Chondrocyte (in vitro differentiated cells): ENCODE results near the gene KCNAB1. TPM values are rescaled to one million over a fixed set of nuclear protein-coding genes. Genes with fewer than 3 reads are reported as not detected.

Experiments
- DNase-seq: peaks from one replicate; pipeline ENCODE4 v3.0.0; 2021; ENCODE audit warnings: mixed read lengths, low spot score
- H3K27ac Mint-ChIP-seq: one replicate; pipeline ENCODE4 v1.8.0; 2021; ENCODE audit warnings: mild to moderate bottlenecking, moderate library complexity, mixed read lengths; ENCODE audit not compliant: unreplicated experiment
- H3K27me3 Mint-ChIP-seq: 2 replicates; pipeline ENCODE4 v1.8.0; 2021; ENCODE audit warnings: low read depth, mixed read lengths
- H3K36me3 Mint-ChIP-seq: 2 replicates; pipeline ENCODE4 v1.8.0; 2021; ENCODE audit warnings: low read depth, mixed read lengths
- H3K4me1 Mint-ChIP-seq: 2 replicates; pipeline ENCODE4 v1.8.0; 2021; ENCODE audit warnings: low read depth, mild to moderate bottlenecking, mixed read lengths
- H3K4me3 Mint-ChIP-seq: one replicate; pipeline ENCODE4 v1.8.0; 2021; ENCODE audit warnings: mild to moderate bottlenecking, moderate library complexity, mixed read lengths; ENCODE audit not compliant: unreplicated experiment
- H3K9me3 Mint-ChIP-seq: 2 replicates; pipeline ENCODE4 v1.8.0; 2021; ENCODE audit warnings: low read depth, mixed read lengths
- total RNA-seq: library from RNA; stranded (reverse); gene quantifications from 3 replicates; pipeline ENCODE4 v1.2.1, GENCODE V29; 2021
- TF ChIP-seq, protein P1 (sequence below): fragments of 200-600 bp; sonication (generic); IDR thresholded peaks from 2 replicates; pipeline ENCODE4 v1.5.0; 2021; ENCODE audit warnings: antibody characterized with exemption, mild to moderate bottlenecking, moderate library complexity

The KCNAB1 gene
- total RNA-seq, 1 donor from 2014 or later = 3.4 TPM

DNA sequence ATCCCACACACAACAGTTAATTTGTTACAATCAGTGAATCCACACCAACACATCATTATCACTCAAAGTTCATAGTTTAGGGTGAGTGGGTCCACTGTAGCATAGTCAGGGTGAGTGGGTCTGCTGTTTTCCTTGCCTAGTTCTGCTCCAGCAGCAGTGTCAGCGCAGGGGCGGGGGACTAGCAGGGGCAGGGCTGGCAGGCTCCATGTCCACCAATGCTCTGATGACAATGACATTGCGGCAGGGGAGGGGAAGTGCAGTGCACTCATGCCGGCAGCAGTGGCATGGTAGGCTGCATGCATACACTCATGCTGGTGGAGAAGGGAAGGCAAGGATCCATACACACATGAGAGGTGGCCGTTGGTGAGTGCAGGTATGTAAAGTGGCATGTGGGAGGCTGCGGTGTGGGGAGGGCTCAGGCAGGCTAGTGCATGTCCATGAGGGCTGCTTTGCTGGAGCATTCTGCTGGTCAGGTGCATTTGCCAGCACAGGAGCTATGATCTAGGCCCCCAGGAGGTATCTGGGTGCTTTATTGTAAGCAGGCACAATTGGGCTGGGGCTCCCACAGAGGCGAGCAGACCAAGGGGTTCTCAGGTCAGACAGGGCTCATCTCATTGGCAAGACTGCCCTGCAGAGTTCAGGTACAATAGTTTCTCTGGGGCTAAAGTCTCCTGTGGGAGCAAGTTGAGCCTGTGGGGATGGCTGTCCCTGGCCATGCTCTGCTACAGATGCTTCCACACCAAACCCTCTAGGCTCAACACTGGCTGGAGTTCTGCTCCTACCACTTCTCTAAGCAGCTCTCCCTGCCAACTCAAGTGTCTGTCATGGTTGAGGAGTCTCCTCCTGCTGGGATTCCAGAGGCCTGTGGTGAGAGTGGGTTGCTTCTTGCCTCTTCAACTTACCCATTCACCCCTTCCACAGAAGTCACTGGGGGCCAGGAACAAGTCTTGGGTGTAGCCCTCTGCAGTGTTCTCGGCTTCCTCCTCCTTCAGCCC lies 81.3 kb downstream of the KCNAB1 start:
- no peak overlapping the region for H3K27ac Mint-ChIP-seq
- H3K9me3 Mint-ChIP-seq = no peaks in the 10 kb centered on the region

DNA sequence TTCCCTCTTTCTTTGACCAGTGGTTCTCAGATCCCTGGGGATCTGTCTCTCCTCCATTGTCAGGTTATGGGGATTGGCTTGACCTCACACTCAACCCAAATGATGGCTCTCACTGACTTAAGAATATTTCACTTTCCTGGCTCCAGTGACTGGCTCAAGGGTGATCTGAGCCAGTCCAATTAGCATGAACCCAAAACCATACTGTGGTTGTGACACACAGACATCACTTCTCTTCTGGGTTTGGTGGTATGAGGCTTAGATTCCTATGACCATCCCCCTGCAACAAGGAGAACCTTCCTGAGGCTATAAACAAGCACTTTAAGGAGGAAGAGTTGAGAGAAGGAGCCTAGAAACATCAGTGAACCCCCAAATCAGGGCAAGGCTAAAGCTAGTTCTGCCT lies 85.8 kb downstream of the KCNAB1 start:
- DNase-seq = no peak
- TF ChIP-seq, protein P1, sequence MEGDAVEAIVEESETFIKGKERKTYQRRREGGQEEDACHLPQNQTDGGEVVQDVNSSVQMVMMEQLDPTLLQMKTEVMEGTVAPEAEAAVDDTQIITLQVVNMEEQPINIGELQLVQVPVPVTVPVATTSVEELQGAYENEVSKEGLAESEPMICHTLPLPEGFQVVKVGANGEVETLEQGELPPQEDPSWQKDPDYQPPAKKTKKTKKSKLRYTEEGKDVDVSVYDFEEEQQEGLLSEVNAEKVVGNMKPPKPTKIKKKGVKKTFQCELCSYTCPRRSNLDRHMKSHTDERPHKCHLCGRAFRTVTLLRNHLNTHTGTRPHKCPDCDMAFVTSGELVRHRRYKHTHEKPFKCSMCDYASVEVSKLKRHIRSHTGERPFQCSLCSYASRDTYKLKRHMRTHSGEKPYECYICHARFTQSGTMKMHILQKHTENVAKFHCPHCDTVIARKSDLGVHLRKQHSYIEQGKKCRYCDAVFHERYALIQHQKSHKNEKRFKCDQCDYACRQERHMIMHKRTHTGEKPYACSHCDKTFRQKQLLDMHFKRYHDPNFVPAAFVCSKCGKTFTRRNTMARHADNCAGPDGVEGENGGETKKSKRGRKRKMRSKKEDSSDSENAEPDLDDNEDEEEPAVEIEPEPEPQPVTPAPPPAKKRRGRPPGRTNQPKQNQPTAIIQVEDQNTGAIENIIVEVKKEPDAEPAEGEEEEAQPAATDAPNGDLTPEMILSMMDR = no peak
- Mint-ChIP-seq H3K36me3 (no peaks in the 10 kb centered on the region), H3K27ac (no peak overlapping the region), H3K4me3 (no peak overlapping the region), H3K9me3 (no peaks in the 10 kb centered on the region), H3K27me3 (no peaks in the 10 kb centered on the region), H3K4me1 (peaks cover 23% of the 10 kb centered on the region)

More for the DNA sequence above, 81.3 kb downstream of the KCNAB1 start:
- DNase-seq = no peak
- Mint-ChIP-seq H3K27me3 (peaks cover 2% of the 10 kb centered on the region), H3K36me3 (no peaks in the 10 kb centered on the region), H3K4me1 (peaks cover 15% of the 10 kb centered on the region), H3K4me3 (no peak overlapping the region)
- TF ChIP-seq, protein P1 = no peak

DNA sequence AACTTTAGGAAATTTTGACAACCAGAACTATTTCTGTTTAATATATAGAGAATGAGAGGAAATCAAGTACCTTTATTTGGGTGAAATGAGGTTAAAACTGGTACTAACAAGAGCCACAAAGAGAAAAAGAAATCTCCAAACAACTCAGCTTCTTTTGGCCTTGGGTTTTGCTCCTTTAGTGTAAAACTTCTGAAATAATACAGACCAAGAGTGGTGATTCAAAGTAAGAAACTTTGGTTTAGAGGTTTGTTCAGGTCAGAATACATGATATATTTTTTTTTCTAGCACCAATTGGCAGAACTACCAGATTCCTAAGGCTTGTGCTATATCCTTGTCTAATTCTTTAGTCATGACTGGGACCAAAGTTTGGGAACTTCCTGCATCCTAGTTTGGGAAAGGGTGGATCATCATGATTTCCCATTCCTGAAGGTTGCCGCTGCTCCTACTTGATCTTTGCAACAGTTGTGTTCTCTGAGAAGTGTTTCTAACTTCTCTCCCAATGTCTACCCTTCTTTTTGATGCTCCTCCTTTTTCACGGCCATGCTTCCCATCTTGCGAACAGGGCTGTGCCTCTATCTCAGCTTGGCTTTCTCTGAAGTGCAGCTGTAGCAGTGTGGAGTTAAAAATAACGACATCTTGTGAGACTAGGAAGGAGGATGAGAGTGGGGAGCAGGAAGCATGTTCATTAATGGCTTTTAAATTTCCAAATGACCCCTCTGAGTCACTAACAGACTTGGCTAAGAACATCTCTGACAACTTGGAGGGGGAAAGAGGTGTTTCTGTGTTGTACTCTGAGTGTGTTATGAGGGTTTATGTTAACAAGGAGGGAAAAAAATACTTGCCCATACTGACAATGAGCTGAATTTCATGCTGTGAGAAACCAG lies 87.7 kb downstream of the KCNAB1 start:
- Mint-ChIP-seq H3K36me3 (peaks cover 3% of the 10 kb centered on the region), H3K9me3 (no peaks in the 10 kb centered on the region), H3K4me3 (no peak overlapping the region), H3K27ac (no peak overlapping the region), H3K4me1 (peaks cover 22% of the 10 kb centered on the region), H3K27me3 (no peaks in the 10 kb centered on the region)
- no peak for DNase-seq
- TF ChIP-seq, protein P1 = no peak

DNA sequence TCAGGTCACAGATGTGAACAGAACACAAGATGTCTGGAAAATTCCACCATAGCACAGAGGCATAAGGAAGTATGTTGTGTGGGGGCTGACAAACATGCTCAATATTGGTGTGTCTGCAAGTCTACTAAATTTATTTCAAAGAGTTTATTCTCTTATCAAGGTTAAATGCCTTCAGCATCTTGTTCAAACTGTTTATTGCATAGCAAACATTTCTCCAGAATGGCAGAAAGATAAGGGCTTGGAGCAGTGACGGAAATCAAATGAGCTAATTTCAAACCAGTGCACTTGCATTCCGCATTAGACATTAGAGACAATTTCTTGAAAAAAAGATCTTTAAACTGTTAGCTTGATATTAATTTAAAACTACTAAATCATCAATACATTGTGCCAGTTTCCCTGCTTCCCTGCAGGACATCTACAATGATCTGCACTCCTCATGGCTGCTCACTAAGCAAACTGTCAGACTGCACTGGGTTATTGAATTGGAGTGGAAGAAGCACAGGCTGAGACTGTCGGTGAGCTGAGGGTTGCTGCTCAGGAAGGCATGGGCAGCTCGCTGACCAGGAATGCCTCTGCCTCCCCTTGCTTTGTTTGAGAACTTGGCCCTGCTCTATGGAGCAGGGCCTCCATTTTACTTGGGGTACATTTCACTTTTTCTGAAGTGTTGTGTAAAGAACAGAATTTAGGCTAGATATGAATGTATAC lies 89.4 kb downstream of the KCNAB1 start:
- TF ChIP-seq, protein P1 = no peak
- H3K4me3 Mint-ChIP-seq = no peak overlapping the region
- peaks cover 3% of the 10 kb centered on the region for H3K36me3 Mint-ChIP-seq
- DNase-seq = no peak
- peaks cover 12% of the 10 kb centered on the region for H3K4me1 Mint-ChIP-seq
- H3K9me3 Mint-ChIP-seq = no peaks in the 10 kb centered on the region
- H3K27me3 Mint-ChIP-seq = no peaks in the 10 kb centered on the region
- no peak overlapping the region for H3K27ac Mint-ChIP-seq
